ENCODE measurements around the gene TUBB3. TPM values are rescaled to one million over a fixed set of nuclear protein-coding genes. Genes with fewer than 3 reads are reported as not detected.

The TUBB3 gene
- total and polyA plus RNA-seq, 9 of the 15 experiments (the other 6 are each of a cell fraction or from before 2014, with no cell fraction given), result 0.18 to 12.5 (median 5.0) TPM

DNA sequence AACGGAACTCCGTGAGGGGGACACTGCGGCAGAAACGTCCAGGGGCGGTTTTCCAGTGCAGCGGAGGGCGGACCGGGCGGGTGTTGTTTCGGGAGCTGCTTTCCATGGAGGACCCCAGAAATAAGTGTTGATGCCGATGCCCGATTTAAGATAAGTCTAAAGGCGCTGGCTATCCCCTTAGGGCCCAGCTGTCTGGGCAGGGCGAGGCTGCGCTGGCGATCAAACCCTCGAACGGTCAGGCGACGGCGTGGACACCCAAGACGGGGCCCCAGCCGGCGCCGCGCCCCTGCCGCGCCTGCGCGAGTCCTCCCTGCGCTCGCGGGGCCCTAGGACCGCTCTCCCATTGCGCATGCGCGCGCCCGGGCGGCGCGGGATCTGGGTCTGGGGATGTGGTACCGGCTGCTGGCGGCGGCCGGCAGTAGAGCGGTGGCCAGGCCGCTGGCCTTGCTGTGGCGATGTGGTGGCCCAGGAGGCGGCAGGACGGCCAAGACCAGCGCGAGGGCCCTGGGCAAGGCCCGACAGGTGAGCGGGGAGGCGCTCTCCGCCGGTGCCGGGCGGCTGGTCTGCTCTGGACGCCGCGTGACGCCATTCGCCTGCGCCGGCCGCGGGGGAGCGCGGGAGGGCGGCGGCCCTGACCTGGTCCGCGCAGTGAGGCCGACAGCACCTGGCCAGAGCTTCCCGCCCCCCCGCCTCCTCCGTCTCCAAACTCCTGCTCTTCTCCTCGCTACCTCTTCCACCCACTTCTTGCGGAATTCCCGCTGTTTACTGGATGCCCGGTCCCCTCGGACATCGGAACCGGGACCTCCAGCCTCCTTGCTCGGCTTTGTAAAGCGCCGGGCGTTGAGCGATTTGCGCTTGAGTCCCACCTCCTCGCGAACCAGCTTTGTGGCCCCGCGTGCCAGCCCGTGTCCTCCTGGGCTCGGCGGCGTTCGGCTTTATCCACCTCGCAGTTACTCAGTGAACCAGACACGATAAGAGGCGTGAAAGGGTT, 49.4 kb downstream of the TUBB3 start (continued):
- TF ChIP-seq TAF1 (IDR thresholded peaks at IDR 0.05; ENCODE audit: control insufficient read depth, extremely low read depth, insufficient read depth, low read length, severe bottlenecking) (peak; percentile 75), KAT8 (IDR thresholded peaks at IDR 0.05; ENCODE audit: low read depth) (no peak), HNRNPLL (IDR thresholded peaks at IDR 0.05; ENCODE audit: low read depth, low read length, poor library complexity, severe bottlenecking) (peak; percentile 51), ETV1 (tag; conservative IDR thresholded peaks at IDR 0.05; ENCODE audit: low read depth) (no peak; the same call in 1 of the 2 replicates), ZBTB1 (CRISPR knock-in tag; IDR thresholded peaks at IDR 0.05; ENCODE audit: borderline replicate concordance, low read depth) (0 out of 2 replicates have a peak, but pooled peaks have one; percentile 50), BHLHE40 (IDR thresholded peaks at IDR 0.05; ENCODE audit: low read length) (no peak), COPS2 (conservative IDR thresholded peaks at IDR 0.05) (no peak)
- TF ChIP-seq, protein P1, sequence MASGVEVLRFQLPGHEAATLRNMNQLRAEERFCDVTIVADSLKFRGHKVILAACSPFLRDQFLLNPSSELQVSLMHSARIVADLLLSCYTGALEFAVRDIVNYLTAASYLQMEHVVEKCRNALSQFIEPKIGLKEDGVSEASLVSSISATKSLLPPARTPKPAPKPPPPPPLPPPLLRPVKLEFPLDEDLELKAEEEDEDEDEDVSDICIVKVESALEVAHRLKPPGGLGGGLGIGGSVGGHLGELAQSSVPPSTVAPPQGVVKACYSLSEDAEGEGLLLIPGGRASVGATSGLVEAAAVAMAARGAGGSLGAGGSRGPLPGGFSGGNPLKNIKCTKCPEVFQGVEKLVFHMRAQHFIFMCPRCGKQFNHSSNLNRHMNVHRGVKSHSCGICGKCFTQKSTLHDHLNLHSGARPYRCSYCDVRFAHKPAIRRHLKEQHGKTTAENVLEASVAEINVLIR (CRISPR knock-in tag; IDR thresholded peaks at IDR 0.05), result peak; percentile 93
- TF ChIP-seq, protein P2, sequence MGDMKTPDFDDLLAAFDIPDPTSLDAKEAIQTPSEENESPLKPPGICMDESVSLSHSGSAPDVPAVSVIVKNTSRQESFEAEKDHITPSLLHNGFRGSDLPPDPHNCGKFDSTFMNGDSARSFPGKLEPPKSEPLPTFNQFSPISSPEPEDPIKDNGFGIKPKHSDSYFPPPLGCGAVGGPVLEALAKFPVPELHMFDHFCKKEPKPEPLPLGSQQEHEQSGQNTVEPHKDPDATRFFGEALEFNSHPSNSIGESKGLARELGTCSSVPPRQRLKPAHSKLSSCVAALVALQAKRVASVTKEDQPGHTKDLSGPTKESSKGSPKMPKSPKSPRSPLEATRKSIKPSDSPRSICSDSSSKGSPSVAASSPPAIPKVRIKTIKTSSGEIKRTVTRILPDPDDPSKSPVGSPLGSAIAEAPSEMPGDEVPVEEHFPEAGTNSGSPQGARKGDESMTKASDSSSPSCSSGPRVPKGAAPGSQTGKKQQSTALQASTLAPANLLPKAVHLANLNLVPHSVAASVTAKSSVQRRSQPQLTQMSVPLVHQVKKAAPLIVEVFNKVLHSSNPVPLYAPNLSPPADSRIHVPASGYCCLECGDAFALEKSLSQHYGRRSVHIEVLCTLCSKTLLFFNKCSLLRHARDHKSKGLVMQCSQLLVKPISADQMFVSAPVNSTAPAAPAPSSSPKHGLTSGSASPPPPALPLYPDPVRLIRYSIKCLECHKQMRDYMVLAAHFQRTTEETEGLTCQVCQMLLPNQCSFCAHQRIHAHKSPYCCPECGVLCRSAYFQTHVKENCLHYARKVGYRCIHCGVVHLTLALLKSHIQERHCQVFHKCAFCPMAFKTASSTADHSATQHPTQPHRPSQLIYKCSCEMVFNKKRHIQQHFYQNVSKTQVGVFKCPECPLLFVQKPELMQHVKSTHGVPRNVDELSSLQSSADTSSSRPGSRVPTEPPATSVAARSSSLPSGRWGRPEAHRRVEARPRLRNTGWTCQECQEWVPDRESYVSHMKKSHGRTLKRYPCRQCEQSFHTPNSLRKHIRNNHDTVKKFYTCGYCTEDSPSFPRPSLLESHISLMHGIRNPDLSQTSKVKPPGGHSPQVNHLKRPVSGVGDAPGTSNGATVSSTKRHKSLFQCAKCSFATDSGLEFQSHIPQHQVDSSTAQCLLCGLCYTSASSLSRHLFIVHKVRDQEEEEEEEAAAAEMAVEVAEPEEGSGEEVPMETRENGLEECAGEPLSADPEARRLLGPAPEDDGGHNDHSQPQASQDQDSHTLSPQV (IDR thresholded peaks at IDR 0.05), result peak; percentile 15
- TF ChIP-seq, protein P3, sequence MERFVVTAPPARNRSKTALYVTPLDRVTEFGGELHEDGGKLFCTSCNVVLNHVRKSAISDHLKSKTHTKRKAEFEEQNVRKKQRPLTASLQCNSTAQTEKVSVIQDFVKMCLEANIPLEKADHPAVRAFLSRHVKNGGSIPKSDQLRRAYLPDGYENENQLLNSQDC (CRISPR knock-in tag; IDR thresholded peaks at IDR 0.05), result no peak
- TF ChIP-seq, protein P4, sequence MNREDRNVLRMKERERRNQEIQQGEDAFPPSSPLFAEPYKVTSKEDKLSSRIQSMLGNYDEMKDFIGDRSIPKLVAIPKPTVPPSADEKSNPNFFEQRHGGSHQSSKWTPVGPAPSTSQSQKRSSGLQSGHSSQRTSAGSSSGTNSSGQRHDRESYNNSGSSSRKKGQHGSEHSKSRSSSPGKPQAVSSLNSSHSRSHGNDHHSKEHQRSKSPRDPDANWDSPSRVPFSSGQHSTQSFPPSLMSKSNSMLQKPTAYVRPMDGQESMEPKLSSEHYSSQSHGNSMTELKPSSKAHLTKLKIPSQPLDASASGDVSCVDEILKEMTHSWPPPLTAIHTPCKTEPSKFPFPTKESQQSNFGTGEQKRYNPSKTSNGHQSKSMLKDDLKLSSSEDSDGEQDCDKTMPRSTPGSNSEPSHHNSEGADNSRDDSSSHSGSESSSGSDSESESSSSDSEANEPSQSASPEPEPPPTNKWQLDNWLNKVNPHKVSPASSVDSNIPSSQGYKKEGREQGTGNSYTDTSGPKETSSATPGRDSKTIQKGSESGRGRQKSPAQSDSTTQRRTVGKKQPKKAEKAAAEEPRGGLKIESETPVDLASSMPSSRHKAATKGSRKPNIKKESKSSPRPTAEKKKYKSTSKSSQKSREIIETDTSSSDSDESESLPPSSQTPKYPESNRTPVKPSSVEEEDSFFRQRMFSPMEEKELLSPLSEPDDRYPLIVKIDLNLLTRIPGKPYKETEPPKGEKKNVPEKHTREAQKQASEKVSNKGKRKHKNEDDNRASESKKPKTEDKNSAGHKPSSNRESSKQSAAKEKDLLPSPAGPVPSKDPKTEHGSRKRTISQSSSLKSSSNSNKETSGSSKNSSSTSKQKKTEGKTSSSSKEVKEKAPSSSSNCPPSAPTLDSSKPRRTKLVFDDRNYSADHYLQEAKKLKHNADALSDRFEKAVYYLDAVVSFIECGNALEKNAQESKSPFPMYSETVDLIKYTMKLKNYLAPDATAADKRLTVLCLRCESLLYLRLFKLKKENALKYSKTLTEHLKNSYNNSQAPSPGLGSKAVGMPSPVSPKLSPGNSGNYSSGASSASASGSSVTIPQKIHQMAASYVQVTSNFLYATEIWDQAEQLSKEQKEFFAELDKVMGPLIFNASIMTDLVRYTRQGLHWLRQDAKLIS (CRISPR knock-in tag; IDR thresholded peaks at IDR 0.05), result peak; percentile 79; the same call in 1 of the 2 replicates
- TF ChIP-seq, protein P5, sequence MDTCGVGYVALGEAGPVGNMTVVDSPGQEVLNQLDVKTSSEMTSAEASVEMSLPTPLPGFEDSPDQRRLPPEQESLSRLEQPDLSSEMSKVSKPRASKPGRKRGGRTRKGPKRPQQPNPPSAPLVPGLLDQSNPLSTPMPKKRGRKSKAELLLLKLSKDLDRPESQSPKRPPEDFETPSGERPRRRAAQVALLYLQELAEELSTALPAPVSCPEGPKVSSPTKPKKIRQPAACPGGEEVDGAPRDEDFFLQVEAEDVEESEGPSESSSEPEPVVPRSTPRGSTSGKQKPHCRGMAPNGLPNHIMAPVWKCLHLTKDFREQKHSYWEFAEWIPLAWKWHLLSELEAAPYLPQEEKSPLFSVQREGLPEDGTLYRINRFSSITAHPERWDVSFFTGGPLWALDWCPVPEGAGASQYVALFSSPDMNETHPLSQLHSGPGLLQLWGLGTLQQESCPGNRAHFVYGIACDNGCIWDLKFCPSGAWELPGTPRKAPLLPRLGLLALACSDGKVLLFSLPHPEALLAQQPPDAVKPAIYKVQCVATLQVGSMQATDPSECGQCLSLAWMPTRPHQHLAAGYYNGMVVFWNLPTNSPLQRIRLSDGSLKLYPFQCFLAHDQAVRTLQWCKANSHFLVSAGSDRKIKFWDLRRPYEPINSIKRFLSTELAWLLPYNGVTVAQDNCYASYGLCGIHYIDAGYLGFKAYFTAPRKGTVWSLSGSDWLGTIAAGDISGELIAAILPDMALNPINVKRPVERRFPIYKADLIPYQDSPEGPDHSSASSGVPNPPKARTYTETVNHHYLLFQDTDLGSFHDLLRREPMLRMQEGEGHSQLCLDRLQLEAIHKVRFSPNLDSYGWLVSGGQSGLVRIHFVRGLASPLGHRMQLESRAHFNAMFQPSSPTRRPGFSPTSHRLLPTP (IDR thresholded peaks at IDR 0.05; ENCODE audit: borderline replicate concordance, extremely low read depth, insufficient read length), result no peak

Data from K562 (cell line).